Chondrocyte (in vitro differentiated cells): Measurements from ENCODE around the gene DENND6A. TPM values are rescaled to one million over a fixed set of nuclear protein-coding genes. Genes with fewer than 3 reads are reported as not detected.

ENCODE experiments used
- DNase-seq: peaks from one replicate; pipeline ENCODE4 v3.0.0; 2021; ENCODE audit warnings: mixed read lengths, low spot score
- H3K27ac Mint-ChIP-seq: one replicate; pipeline ENCODE4 v1.8.0; 2021; ENCODE audit warnings: mild to moderate bottlenecking, moderate library complexity, mixed read lengths; ENCODE audit not compliant: unreplicated experiment
- H3K27me3 Mint-ChIP-seq: 2 replicates; pipeline ENCODE4 v1.8.0; 2021; ENCODE audit warnings: low read depth, mixed read lengths
- H3K36me3 Mint-ChIP-seq: 2 replicates; pipeline ENCODE4 v1.8.0; 2021; ENCODE audit warnings: low read depth, mixed read lengths
- H3K4me1 Mint-ChIP-seq: 2 replicates; pipeline ENCODE4 v1.8.0; 2021; ENCODE audit warnings: low read depth, mild to moderate bottlenecking, mixed read lengths
- H3K4me3 Mint-ChIP-seq: one replicate; pipeline ENCODE4 v1.8.0; 2021; ENCODE audit warnings: mild to moderate bottlenecking, moderate library complexity, mixed read lengths; ENCODE audit not compliant: unreplicated experiment
- H3K9me3 Mint-ChIP-seq: 2 replicates; pipeline ENCODE4 v1.8.0; 2021; ENCODE audit warnings: low read depth, mixed read lengths
- total RNA-seq: library from RNA; stranded (reverse); gene quantifications from 3 replicates; pipeline ENCODE4 v1.2.1, GENCODE V29; 2021
- TF ChIP-seq, protein P1 (sequence below): fragments of 200-600 bp; sonication (generic); IDR thresholded peaks from 2 replicates; pipeline ENCODE4 v1.5.0; 2021; ENCODE audit warnings: antibody characterized with exemption, mild to moderate bottlenecking, moderate library complexity

Gene DENND6A
- total RNA-seq, 1 donor from 2014 or later, result 19.8 TPM

DNA sequence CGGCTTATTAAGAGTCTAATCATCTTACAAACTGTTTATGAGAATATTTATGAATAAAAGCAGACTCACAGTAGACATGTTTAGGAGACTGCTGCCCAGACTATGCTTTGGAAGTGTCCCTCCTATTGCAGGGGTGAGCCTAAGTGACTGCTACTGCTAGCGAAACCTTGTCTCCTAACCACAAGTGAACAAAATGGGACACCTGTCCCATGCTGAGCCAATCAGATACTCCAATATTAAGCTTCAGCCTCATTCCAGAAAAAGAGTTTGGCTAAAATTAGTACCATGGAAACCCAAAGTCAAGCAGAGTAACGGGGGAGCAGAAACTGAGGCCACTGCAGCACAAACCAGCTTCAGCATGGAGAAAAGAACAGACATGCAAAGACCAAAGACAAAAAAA lies 4.6 kb downstream of the DENND6A start:
- no peaks in the 10 kb centered on the region for H3K27me3 Mint-ChIP-seq
- H3K4me3 Mint-ChIP-seq, result no peak overlapping the region
- H3K27ac Mint-ChIP-seq, result no peak overlapping the region
- H3K4me1 Mint-ChIP-seq, result peaks cover 33% of the 10 kb centered on the region
- H3K9me3 Mint-ChIP-seq, result no peaks in the 10 kb centered on the region
- no peak for DNase-seq
- H3K36me3 Mint-ChIP-seq, result no peaks in the 10 kb centered on the region
- TF ChIP-seq, protein P1, sequence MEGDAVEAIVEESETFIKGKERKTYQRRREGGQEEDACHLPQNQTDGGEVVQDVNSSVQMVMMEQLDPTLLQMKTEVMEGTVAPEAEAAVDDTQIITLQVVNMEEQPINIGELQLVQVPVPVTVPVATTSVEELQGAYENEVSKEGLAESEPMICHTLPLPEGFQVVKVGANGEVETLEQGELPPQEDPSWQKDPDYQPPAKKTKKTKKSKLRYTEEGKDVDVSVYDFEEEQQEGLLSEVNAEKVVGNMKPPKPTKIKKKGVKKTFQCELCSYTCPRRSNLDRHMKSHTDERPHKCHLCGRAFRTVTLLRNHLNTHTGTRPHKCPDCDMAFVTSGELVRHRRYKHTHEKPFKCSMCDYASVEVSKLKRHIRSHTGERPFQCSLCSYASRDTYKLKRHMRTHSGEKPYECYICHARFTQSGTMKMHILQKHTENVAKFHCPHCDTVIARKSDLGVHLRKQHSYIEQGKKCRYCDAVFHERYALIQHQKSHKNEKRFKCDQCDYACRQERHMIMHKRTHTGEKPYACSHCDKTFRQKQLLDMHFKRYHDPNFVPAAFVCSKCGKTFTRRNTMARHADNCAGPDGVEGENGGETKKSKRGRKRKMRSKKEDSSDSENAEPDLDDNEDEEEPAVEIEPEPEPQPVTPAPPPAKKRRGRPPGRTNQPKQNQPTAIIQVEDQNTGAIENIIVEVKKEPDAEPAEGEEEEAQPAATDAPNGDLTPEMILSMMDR, result no peak

DNA sequence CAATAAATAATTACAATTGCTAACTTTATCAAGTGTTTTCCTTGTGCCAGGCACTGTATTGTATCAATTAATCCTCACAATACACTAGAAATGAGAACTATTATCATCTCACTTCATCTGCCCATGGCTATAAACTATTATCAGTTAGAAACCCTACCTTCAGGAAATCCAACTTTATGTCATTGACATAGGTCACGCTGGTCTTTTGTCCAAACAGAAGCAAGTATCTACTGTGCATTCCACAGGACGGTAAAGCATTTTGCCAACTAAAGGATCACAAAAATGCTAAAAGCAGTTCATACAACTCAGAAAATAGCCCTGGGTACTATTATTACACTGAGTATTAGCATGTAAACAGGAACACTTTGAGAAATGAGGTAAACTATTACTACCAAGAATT lies 9.6 kb downstream of the DENND6A start:
- TF ChIP-seq, protein P1, result no peak
- no peaks in the 10 kb centered on the region for H3K36me3 Mint-ChIP-seq
- H3K9me3 Mint-ChIP-seq, result no peaks in the 10 kb centered on the region
- H3K4me3 Mint-ChIP-seq, result no peak overlapping the region
- no peak overlapping the region for H3K27ac Mint-ChIP-seq
- DNase-seq, result no peak
- H3K4me1 Mint-ChIP-seq, result peaks cover 6% of the 10 kb centered on the region
- H3K27me3 Mint-ChIP-seq, result no peaks in the 10 kb centered on the region

DNA sequence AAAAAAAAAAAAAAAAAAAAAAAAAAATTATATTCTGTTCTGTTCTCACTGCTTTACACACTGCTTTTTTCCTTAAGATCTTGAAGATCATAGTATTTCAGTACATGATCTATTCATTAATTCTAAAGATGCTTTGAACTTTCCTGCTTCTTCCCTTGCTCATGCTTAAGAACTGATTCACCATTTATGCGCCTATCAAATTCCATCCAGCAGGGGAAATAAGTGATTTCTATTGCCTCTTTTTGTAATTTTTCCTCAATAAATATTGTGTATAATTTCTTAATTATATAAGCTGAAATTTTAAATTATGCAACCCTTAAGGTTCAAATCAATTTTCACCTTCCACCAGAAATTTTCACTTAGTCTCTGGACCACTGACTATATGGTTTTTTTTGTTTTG lies 10.6 kb downstream of the DENND6A start:
- no peak for DNase-seq
- H3K36me3 Mint-ChIP-seq, result no peaks in the 10 kb centered on the region

DNA sequence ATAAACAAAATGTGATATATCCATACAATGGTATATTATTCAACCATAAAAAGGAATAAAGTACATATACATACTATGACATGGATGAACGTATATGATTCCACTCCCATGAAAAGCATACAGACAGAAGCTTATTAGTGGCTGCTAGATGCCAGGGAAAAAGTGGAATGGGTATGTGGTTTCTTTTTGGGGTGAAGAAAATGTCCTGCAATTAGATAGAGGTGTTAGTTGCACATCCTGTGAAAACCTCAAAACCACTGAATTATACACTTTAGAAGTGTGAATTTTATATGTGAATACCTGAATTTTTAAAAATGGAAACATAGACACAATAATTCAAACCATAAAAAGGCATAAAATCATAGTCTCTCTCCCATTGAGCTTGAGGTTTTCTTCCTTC lies 11.2 kb downstream of the DENND6A start:
- Mint-ChIP-seq H3K4me3 (no peak overlapping the region), H3K4me1 (peaks cover 5% of the 10 kb centered on the region), H3K36me3 (peaks cover 1% of the 10 kb centered on the region), H3K27ac (no peak overlapping the region), H3K27me3 (no peaks in the 10 kb centered on the region), H3K9me3 (no peaks in the 10 kb centered on the region)
- DNase-seq, result no peak
- TF ChIP-seq, protein P1, result no peak

More for the DNA sequence above, 10.6 kb downstream of the DENND6A start:
- H3K27me3 Mint-ChIP-seq, result no peaks in the 10 kb centered on the region
- H3K27ac Mint-ChIP-seq, result no peak overlapping the region
- H3K4me1 Mint-ChIP-seq, result peaks cover 5% of the 10 kb centered on the region
- no peaks in the 10 kb centered on the region for H3K9me3 Mint-ChIP-seq
- TF ChIP-seq, protein P1, result peak; percentile 70
- no peak overlapping the region for H3K4me3 Mint-ChIP-seq

DNA sequence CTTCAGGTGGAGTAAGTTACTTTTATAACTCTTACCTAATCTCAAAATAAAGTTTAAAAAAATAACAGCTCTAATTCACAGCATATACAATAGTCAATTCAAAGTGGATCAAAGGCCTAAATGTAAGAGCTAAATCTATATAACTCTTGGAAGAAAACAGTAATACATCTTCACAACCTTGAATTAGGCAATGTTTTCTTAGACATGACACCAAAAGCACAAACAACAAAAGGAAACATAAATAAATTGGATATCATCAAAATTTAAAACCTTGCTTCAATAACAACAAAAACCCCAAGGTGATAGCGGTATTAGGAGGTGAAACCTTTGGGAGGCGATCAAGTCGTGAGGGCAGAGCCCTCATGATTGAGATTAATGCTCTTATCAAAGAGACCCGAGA lies 12.8 kb downstream of the DENND6A start:
- H3K4me1 Mint-ChIP-seq, result peaks cover 9% of the 10 kb centered on the region

More for the DNA sequence above, 12.8 kb downstream of the DENND6A start:
- H3K27ac Mint-ChIP-seq, result no peak overlapping the region
- H3K27me3 Mint-ChIP-seq, result no peaks in the 10 kb centered on the region
- TF ChIP-seq, protein P1, result no peak
- no peaks in the 10 kb centered on the region for H3K9me3 Mint-ChIP-seq
- peaks cover 1% of the 10 kb centered on the region for H3K36me3 Mint-ChIP-seq
- no peak overlapping the region for H3K4me3 Mint-ChIP-seq
- DNase-seq, result no peak
